Tibial nerve (tissue), 4 donors: ENCODE measurements around the gene SPTBN5.
A peak's percentile ranks its signal among the peaks of the same experiment; 100 is the strongest.

ENCODE experiments used
- CTCF ChIP-seq, 5 experiments: fragments of 200-600 bp in 3 of 5; fragments of 450-650 bp in 2 of 5; sonication (generic) in 3 of 5; IDR thresholded peaks; one replicate each; pipeline ENCODE4 v1.5.1; 2016 to 2019; ENCODE audit warnings: antibody characterized with exemption in 5 of 5, mild to moderate bottlenecking in 3 of 5, moderate library complexity in 2 of 5
- EP300 ChIP-seq, 2 donors: sonication (generic); formaldehyde crosslinking; IDR thresholded peaks; one replicate each; pipeline ENCODE4 v1.6.1; 2017; ENCODE audit warnings: antibody characterized with exemption in 2 of 2, mild to moderate bottlenecking in 1 of 2

GRCh38 chr15:41915255-41915994, 21.6 kb upstream of the SPTBN5 start:
- no peak for TF ChIP-seq CTCF (IDR thresholded peaks at IDR 0.05)
- TF ChIP-seq EP300 (IDR thresholded peaks at IDR 0.05) = peak in 1 of 2 donors; percentile 71
